SU-DHL-6 (cell line): ENCODE results near the gene CDC20.

Experiments used
- CTCF ChIP-seq: fragments of 200-600 bp; sonication (generic); IDR thresholded peaks from one replicate; pipeline ENCODE4 v1.5.1; 2017; ENCODE audit warnings: antibody characterized with exemption, mild to moderate bottlenecking, low read length, moderate library complexity; ENCODE audit not compliant: insufficient read depth, poor library complexity, severe bottlenecking
- EZH2phosphoT487 ChIP-seq: fragments of 200-600 bp; sonication (generic), shearing (Covaris generic); conservative IDR thresholded peaks from 2 replicates; pipeline ENCODE4 v1.6.1; 2018; ENCODE audit warnings: mild to moderate bottlenecking, antibody characterized with exemption, low read length, moderate library complexity, mixed read lengths

DNA sequence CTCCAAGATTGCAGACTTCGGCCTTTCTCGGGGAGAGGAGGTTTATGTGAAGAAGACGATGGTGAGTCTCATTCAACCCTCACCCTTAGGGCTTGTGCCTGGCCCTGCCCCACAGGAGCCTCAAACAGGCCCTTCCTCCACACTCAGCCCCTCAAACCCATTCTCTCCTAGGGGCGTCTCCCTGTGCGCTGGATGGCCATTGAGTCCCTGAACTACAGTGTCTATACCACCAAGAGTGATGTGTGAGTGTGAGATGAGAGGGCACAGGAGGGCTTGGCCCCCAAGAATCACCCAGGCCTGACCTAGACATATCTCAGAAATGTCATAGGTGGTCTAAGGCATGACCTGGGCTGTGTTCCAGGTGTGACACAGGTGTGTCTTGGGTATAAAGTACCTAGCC is 39.5 kb upstream of the CDC20 start:
- TF ChIP-seq CTCF (no peak), EZH2phosphoT487 (no peak)
